IMR-90 (cell line): ENCODE results near the gene CARD19.

Source experiments
- BHLHE40 ChIP-seq: fragments of 150-350 bp; IDR thresholded peaks from 2 replicates; pipeline ENCODE4 v1.6.1; 2016; ENCODE audit warnings: mild to moderate bottlenecking, low read depth, low read length
- CEBPB ChIP-seq: IDR thresholded peaks from 2 replicates; pipeline ENCODE4 v1.6.1; 2012; ENCODE audit warnings: low read depth, low read length, improper control_type of control experiment
- ELK1 ChIP-seq: fragments of 150-350 bp; IDR thresholded peaks from 2 replicates; pipeline ENCODE4 v1.6.1; 2016; ENCODE audit warnings: low read depth, mild to moderate bottlenecking, low read length, moderate library complexity, borderline replicate concordance
- FOS ChIP-seq: fragments of 150-350 bp; IDR thresholded peaks from 2 replicates; pipeline ENCODE4 v1.6.1; 2016; ENCODE audit warnings: low read depth, low read length
- MAFK ChIP-seq: IDR thresholded peaks from 2 replicates; pipeline ENCODE4 v1.6.1; 2012; ENCODE audit warnings: low read depth, low read length, improper control_type of control experiment
- MAZ ChIP-seq: IDR thresholded peaks from 2 replicates; pipeline ENCODE4 v1.6.1; 2012; ENCODE audit warnings: low read depth, mild to moderate bottlenecking, low read length, improper control_type of control experiment, moderate library complexity, borderline replicate concordance
- MXI1 ChIP-seq: IDR thresholded peaks from 2 replicates; pipeline ENCODE4 v1.6.1; 2012; ENCODE audit warnings: low read depth, mild to moderate bottlenecking, low read length, moderate library complexity, borderline replicate concordance
- POLR2A ChIP-seq: IDR thresholded peaks from 2 replicates; pipeline ENCODE4 v1.6.1; 2012; ENCODE audit warnings: mild to moderate bottlenecking, low read depth, low read length
- RAD21 ChIP-seq: IDR thresholded peaks from 2 replicates; pipeline ENCODE4 v1.6.1; 2012; ENCODE audit warnings: low read length, improper control_type of control experiment
- RFX5 ChIP-seq: IDR thresholded peaks from 2 replicates; pipeline ENCODE4 v1.8.0; 2012; ENCODE audit warnings: low read depth, mild to moderate bottlenecking, low read length, moderate library complexity
- SMC3 ChIP-seq: fragments of 150-350 bp; IDR thresholded peaks from 2 replicates; pipeline ENCODE4 v1.6.1; 2016; ENCODE audit warnings: low read depth, mild to moderate bottlenecking, antibody characterized with exemption, low read length, moderate library complexity
- TF ChIP-seq, protein P1 (sequence below): conservative IDR thresholded peaks from 2 replicates; pipeline ENCODE4 v1.5.1; 2012; ENCODE audit warnings: mild to moderate bottlenecking, low read depth, low read length, improper control_type of control experiment

DNA sequence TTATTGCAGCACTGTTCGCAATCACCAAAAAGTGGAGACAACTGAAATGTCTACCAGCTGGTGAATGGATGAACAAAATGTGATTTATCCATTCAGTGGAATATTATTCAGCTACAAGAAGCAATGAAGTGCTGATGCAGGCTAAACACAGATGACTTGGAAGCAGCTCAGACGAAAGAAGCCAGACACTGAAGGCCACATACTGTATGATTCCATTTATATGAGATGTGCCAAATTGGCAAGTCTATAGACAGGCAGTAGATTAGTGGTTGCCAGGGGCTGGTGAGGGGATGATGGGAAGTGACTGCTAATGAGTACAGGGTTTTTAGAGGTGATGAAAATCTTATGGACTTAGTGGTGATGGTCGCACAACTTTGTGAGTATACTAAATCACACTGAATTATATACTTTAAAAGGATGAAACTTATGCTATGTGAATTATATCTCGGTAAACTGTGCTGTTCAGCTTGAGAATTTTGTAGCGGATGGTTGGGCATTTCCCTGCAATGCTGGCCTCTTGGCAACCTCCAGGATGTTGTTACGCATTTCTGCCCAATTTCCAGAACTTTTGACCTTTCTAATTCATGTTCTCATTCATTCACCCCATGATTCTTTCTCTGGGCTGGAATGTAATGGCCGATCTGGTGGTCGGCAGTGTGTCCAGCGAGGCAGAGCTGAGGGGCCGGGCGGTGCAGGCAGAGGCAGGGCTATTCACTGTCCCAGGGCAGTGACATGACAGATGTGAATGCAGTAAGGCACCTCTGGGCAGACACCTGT lies 66.0 kb downstream of the CARD19 start:
- TF ChIP-seq, protein P1, sequence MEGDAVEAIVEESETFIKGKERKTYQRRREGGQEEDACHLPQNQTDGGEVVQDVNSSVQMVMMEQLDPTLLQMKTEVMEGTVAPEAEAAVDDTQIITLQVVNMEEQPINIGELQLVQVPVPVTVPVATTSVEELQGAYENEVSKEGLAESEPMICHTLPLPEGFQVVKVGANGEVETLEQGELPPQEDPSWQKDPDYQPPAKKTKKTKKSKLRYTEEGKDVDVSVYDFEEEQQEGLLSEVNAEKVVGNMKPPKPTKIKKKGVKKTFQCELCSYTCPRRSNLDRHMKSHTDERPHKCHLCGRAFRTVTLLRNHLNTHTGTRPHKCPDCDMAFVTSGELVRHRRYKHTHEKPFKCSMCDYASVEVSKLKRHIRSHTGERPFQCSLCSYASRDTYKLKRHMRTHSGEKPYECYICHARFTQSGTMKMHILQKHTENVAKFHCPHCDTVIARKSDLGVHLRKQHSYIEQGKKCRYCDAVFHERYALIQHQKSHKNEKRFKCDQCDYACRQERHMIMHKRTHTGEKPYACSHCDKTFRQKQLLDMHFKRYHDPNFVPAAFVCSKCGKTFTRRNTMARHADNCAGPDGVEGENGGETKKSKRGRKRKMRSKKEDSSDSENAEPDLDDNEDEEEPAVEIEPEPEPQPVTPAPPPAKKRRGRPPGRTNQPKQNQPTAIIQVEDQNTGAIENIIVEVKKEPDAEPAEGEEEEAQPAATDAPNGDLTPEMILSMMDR = no peak
- no peak for TF ChIP-seq POLR2A
- TF ChIP-seq FOS = no peak
- TF ChIP-seq MAZ = no peak
- no peak for TF ChIP-seq RFX5
- TF ChIP-seq MXI1 = no peak
- TF ChIP-seq SMC3 = no peak
- no peak for TF ChIP-seq MAFK
- no peak for TF ChIP-seq RAD21
- TF ChIP-seq ELK1 = no peak
- TF ChIP-seq BHLHE40 = no peak
- TF ChIP-seq CEBPB = no peak
